GM23248 (cell line): ENCODE results near the gene INTS4. TPM values are rescaled to one million over a fixed set of nuclear protein-coding genes. Genes with fewer than 3 reads are reported as not detected.
A peak's percentile ranks its signal among the peaks of the same experiment; 100 is the strongest.
"Not testable (repeated sequence)": the region's sequence is repeated elsewhere in the genome, so short reads cannot be mapped to it uniquely, and the experiment has no call there.

ENCODE experiments used
- DNase-seq: peaks from one replicate; pipeline ENCODE4 v3.0.0-alpha.2; 2015
- H2AFZ ChIP-seq: fragments of 200-600 bp; sonication (generic); 2 replicates; pipeline ENCODE4 v1.6.1; 2016; ENCODE audit warnings: antibody characterized with exemption
- H3F3A ChIP-seq: fragments of 200-600 bp; sonication (generic); 2 replicates; pipeline ENCODE4 v1.6.1; 2016; ENCODE audit warnings: mild to moderate bottlenecking, antibody characterized with exemption, mixed run types; ENCODE audit not compliant: insufficient read depth
- H3K27ac ChIP-seq: fragments of 200-600 bp; sonication (generic); 2 replicates; pipeline ENCODE4 v1.5.1; 2016; ENCODE audit warnings: mild to moderate bottlenecking
- H3K27me3 ChIP-seq: fragments of 200-600 bp; sonication (generic); replicated peaks from 2 replicates; pipeline ENCODE4 v1.6.1; 2016; ENCODE audit warnings: mild to moderate bottlenecking; ENCODE audit not compliant: insufficient read depth
- H3K36me3 ChIP-seq: fragments of 200-600 bp; sonication (generic); 2 replicates; pipeline ENCODE4 v1.6.1; 2016; ENCODE audit warnings: low read depth, mild to moderate bottlenecking
- H3K4me1 ChIP-seq: fragments of 200-600 bp; sonication (generic); 2 replicates; pipeline ENCODE4 v1.6.1; 2016; ENCODE audit warnings: mild to moderate bottlenecking; ENCODE audit not compliant: insufficient read depth
- H3K4me2 ChIP-seq: fragments of 200-600 bp; sonication (generic); one replicate; pipeline ENCODE4 v1.6.1; 2016; ENCODE audit warnings: mild to moderate bottlenecking; ENCODE audit not compliant: unreplicated experiment
- H3K4me3 ChIP-seq: fragments of 200-600 bp; sonication (generic); 2 replicates; pipeline ENCODE4 v1.5.1; 2016; ENCODE audit warnings: mild to moderate bottlenecking
- H3K79me2 ChIP-seq: fragments of 200-600 bp; sonication (generic); 2 replicates; pipeline ENCODE4 v1.6.1; 2016; ENCODE audit warnings: mild to moderate bottlenecking; ENCODE audit not compliant: insufficient read depth
- H3K9ac ChIP-seq: fragments of 200-600 bp; sonication (generic); 2 replicates; pipeline ENCODE4 v1.6.1; 2016; ENCODE audit warnings: mild to moderate bottlenecking
- H3K9me2 ChIP-seq: fragments of 200-600 bp; sonication (generic); 2 replicates; pipeline ENCODE4 v1.6.1; 2016; ENCODE audit warnings: mixed run types, mild to moderate bottlenecking, moderate library complexity; ENCODE audit not compliant: insufficient read depth
- H3K9me3 ChIP-seq: fragments of 200-600 bp; sonication (generic); one replicate; pipeline ENCODE4 v1.6.1; 2017; ENCODE audit warnings: low read depth
- H4K20me1 ChIP-seq: fragments of 200-600 bp; sonication (generic); 2 replicates; pipeline ENCODE4 v1.6.0; 2016; ENCODE audit not compliant: insufficient read depth
- EZH2 ChIP-seq: fragments of 200-600 bp; sonication (generic); IDR thresholded peaks from 2 replicates; pipeline ENCODE4 v1.6.1; 2018; ENCODE audit warnings: antibody characterized with exemption, mild to moderate bottlenecking; ENCODE audit not compliant: insufficient read depth, poor library complexity, severe bottlenecking
- EZH2phosphoT487 ChIP-seq: fragments of 200-600 bp; sonication (generic); IDR thresholded peaks from 2 replicates; pipeline ENCODE4 v1.6.1; 2018; ENCODE audit warnings: antibody characterized with exemption, moderate library complexity, mild to moderate bottlenecking, low read depth; ENCODE audit not compliant: insufficient read depth
- WGBS, 2 experiments: methylation state at CpG; one replicate each; pipeline ENCODE4 v1.1.6; 2015 to 2017; ENCODE audit warnings: low lambda C conversion rate in 2 of 2, low coverage in 1 of 2; ENCODE audit errors: missing lambda C conversion rate in 2 of 2; 5-methylcytosine and 5-hydroxymethylcytosine counted together
- in situ Hi-C: fragments of 300-500 bp; cut with MboI; formaldehyde crosslinking; loops from 2 replicates; pipeline ENCODE4 v1.15.0; 2020
- polyA plus RNA-seq: library from polyadenylated mRNA; unstranded; fragments of >200 nt; fragmentation: Nextera tagmentation; extraction: Ambion mirVana; gene quantifications from 2 replicates; pipeline ENCODE4 v1.2.1, GENCODE V29; 2016
- total RNA-seq: library from RNA; depleted of rRNA; stranded (reverse); fragments of >200 nt; shearing (Covaris generic); gene quantifications from 2 replicates; pipeline ENCODE4 v1.2.3, GENCODE V29; 2014; rRNA removed

INTS4 gene, protein sequence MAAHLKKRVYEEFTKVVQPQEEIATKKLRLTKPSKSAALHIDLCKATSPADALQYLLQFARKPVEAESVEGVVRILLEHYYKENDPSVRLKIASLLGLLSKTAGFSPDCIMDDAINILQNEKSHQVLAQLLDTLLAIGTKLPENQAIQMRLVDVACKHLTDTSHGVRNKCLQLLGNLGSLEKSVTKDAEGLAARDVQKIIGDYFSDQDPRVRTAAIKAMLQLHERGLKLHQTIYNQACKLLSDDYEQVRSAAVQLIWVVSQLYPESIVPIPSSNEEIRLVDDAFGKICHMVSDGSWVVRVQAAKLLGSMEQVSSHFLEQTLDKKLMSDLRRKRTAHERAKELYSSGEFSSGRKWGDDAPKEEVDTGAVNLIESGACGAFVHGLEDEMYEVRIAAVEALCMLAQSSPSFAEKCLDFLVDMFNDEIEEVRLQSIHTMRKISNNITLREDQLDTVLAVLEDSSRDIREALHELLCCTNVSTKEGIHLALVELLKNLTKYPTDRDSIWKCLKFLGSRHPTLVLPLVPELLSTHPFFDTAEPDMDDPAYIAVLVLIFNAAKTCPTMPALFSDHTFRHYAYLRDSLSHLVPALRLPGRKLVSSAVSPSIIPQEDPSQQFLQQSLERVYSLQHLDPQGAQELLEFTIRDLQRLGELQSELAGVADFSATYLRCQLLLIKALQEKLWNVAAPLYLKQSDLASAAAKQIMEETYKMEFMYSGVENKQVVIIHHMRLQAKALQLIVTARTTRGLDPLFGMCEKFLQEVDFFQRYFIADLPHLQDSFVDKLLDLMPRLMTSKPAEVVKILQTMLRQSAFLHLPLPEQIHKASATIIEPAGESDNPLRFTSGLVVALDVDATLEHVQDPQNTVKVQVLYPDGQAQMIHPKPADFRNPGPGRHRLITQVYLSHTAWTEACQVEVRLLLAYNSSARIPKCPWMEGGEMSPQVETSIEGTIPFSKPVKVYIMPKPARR
- total RNA-seq (27.3 and 29.3 TPM in 2 replicates), polyA plus RNA-seq (25.8 and 27.0 TPM in 2 replicates)

- Histone ChIP-seq H3K4me2 (peak within 1 kb of the TSS; percentile 94), H3F3A (peaks cover 8% of the 10 kb centered on the region), H3K27me3 (no peaks in the 10 kb centered on the region), H4K20me1 (no peaks in the 10 kb centered on the region), H3K36me3 (no peaks in the 10 kb centered on the region), H3K9ac (peak within 1 kb of the TSS; percentile 88), H3K9me3 (no peaks in the 10 kb centered on the region), H2AFZ (peak within 1 kb of the TSS; percentile 100), H3K79me2 (peaks cover 38% of the 10 kb centered on the region), H3K4me1 (peaks cover 16% of the 10 kb centered on the region), H3K4me3 (peak within 1 kb of the TSS; percentile 93), H3K27ac (peak within 1 kb of the TSS; percentile 69), H3K9me2 (no peaks in the 10 kb centered on the region)
- peak; percentile 100 for DNase-seq
- in situ Hi-C loops = no loop called here
- TF ChIP-seq EZH2phosphoT487 (no peak), EZH2 (no peak)
- WGBS, 2 experiments = 0 to 1% methylated on average over 41 to 47 of the region's 47 CpGs
Observed at GRCh38 chr11:77994434-77995362, at the start of gene INTS4. TSS of gene INTS4 (minus strand) at chr11:77994668. CDS start at chr11:77994643, 25 bp downstream.

GRCh38 chr11:78041843-78042440, 47.5 kb upstream of the INTS4 start:
- H3K4me1 ChIP-seq = peaks cover 29% of the 10 kb centered on the region
- H3K9me2 ChIP-seq = no peaks in the 10 kb centered on the region
- H3K4me2 ChIP-seq = no peak overlapping the region
- in situ Hi-C loops = no loop called here
- no peak overlapping the region for H3K9ac ChIP-seq
- H3K9me3 ChIP-seq = no peaks in the 10 kb centered on the region
- H3K27me3 ChIP-seq = no peaks in the 10 kb centered on the region
- 97 to 98% methylated on average over 14 of the region's 14 CpGs for WGBS, 2 experiments
- H3F3A ChIP-seq = peaks cover 13% of the 10 kb centered on the region
- no peaks in the 10 kb centered on the region for H4K20me1 ChIP-seq
- peaks cover 7% of the 10 kb centered on the region; the same call in 1 of the 2 replicates for H3K79me2 ChIP-seq
- H3K4me3 ChIP-seq = no peak overlapping the region
- no peak overlapping the region for H2AFZ ChIP-seq
- no peak overlapping the region for H3K27ac ChIP-seq
- no peaks in the 10 kb centered on the region for H3K36me3 ChIP-seq
- no peak for DNase-seq
- TF ChIP-seq EZH2 (no peak), EZH2phosphoT487 (no peak)

- H3K27ac ChIP-seq = peak overlapping the region; percentile 99; the same call in 1 of the 2 replicates
- H3K36me3 ChIP-seq, H3K4me3 ChIP-seq, H3K9me2 ChIP-seq, H3K9ac ChIP-seq, H3K79me2 ChIP-seq, H3K27me3 ChIP-seq, H3K9me3 ChIP-seq, H4K20me1 ChIP-seq, in situ Hi-C loops, DNase-seq: not testable (repeated sequence)
- 0 out of 2 replicates have a peak overlapping the region, but pooled peaks have one; percentile 32 for H2AFZ ChIP-seq
- H3K4me1 ChIP-seq = peaks cover 29% of the 10 kb centered on the region
- peaks cover 13% of the 10 kb centered on the region for H3F3A ChIP-seq
- H3K4me2 ChIP-seq = peak overlapping the region; percentile 89
- WGBS, 2 experiments = 99% methylated on average over 8 of the region's 8 CpGs
Observed at GRCh38 chr11:78041380-78041719, 46.9 kb upstream of the INTS4 start.
